HL-60 (cell line): ENCODE data around the gene GLMP.

Experiments used
- POLR2AphosphoS5 ChIP-seq: IDR thresholded peaks from 2 replicates; pipeline ENCODE4 v1.6.1; 2012; ENCODE audit warnings: low read depth
- TF ChIP-seq, protein P1 (sequence below): IDR thresholded peaks from one replicate; pipeline ENCODE4 v1.5.1; 2011; ENCODE audit warnings: low read length, control low read depth, inconsistent platforms; ENCODE audit not compliant: insufficient read depth
- TF ChIP-seq, protein P2 (sequence below): IDR thresholded peaks from 2 replicates; pipeline ENCODE4 v1.6.1; 2012; ENCODE audit warnings: low read depth; ENCODE audit not compliant: insufficient replicate concordance

DNA sequence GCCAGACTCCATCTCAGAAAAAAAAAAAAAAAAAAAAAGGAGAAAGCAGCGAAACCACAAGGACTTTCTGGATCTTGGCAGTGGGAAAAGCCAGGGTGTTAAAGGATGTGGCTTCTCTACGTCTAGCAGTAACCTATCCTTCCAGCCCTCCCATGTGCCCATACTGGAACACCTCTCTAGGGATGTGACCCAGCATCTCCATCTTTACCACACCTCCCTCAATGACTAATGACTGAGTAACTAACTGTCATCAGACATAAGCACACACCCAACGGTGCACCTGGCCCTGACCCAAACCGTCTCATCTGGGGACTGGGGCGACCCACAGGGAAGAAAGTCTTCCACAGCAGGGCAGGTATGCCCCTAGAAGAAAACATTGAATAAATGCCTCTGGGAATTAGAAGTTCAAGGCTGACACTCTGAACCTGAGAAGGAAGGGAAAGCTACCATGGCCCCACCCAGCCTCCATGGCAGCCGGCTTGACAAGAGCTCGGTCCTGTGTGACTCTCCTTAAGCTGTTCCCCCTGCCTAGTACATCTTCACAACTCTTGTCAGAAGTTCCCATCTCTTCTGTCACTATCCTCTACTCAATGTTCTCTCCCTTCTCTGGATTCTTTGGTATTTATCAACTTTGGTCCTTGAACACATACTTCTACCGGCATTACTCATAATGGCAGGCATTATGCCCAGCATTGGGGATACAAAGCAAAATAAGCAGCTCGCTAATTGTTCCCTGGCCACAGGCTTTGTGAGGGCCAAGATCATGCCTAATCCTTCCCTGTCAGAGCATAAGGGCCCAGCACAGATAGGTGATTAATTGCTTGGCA, 32.8 kb downstream of the GLMP start:
- TF ChIP-seq, protein P1, sequence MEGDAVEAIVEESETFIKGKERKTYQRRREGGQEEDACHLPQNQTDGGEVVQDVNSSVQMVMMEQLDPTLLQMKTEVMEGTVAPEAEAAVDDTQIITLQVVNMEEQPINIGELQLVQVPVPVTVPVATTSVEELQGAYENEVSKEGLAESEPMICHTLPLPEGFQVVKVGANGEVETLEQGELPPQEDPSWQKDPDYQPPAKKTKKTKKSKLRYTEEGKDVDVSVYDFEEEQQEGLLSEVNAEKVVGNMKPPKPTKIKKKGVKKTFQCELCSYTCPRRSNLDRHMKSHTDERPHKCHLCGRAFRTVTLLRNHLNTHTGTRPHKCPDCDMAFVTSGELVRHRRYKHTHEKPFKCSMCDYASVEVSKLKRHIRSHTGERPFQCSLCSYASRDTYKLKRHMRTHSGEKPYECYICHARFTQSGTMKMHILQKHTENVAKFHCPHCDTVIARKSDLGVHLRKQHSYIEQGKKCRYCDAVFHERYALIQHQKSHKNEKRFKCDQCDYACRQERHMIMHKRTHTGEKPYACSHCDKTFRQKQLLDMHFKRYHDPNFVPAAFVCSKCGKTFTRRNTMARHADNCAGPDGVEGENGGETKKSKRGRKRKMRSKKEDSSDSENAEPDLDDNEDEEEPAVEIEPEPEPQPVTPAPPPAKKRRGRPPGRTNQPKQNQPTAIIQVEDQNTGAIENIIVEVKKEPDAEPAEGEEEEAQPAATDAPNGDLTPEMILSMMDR = no peak
- TF ChIP-seq, protein P2, sequence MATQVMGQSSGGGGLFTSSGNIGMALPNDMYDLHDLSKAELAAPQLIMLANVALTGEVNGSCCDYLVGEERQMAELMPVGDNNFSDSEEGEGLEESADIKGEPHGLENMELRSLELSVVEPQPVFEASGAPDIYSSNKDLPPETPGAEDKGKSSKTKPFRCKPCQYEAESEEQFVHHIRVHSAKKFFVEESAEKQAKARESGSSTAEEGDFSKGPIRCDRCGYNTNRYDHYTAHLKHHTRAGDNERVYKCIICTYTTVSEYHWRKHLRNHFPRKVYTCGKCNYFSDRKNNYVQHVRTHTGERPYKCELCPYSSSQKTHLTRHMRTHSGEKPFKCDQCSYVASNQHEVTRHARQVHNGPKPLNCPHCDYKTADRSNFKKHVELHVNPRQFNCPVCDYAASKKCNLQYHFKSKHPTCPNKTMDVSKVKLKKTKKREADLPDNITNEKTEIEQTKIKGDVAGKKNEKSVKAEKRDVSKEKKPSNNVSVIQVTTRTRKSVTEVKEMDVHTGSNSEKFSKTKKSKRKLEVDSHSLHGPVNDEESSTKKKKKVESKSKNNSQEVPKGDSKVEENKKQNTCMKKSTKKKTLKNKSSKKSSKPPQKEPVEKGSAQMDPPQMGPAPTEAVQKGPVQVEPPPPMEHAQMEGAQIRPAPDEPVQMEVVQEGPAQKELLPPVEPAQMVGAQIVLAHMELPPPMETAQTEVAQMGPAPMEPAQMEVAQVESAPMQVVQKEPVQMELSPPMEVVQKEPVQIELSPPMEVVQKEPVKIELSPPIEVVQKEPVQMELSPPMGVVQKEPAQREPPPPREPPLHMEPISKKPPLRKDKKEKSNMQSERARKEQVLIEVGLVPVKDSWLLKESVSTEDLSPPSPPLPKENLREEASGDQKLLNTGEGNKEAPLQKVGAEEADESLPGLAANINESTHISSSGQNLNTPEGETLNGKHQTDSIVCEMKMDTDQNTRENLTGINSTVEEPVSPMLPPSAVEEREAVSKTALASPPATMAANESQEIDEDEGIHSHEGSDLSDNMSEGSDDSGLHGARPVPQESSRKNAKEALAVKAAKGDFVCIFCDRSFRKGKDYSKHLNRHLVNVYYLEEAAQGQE = no peak
- no peak for TF ChIP-seq POLR2AphosphoS5
